Stimulated activated memory B cell treated with anti-CD40 and anti-IgM and Interleukin-4, amounts not matched to agents 10 μg/mL and 1 μg/mL and 100 μg/mL, for 72 hours (primary cell): ENCODE measurements around the gene PTP4A1.
"Not testable (repeated sequence)": the region's sequence is repeated elsewhere in the genome, so short reads cannot be mapped to it uniquely, and the experiment has no call there.

Experiments
- ATAC-seq: fragments of 150-1000 bp; cut with Tn5 transposase; 2 replicates; pipeline ENCODE4 v1.10.0; 2021
- H3K27ac Mint-ChIP-seq: one replicate; pipeline ENCODE4 v1.8.0; 2022; ENCODE audit warnings: mild to moderate bottlenecking, mixed read lengths
- H3K27me3 Mint-ChIP-seq: one replicate; pipeline ENCODE4 v1.8.0; 2022; ENCODE audit warnings: mixed read lengths
- H3K36me3 Mint-ChIP-seq: one replicate; pipeline ENCODE4 v1.8.0; 2022; ENCODE audit warnings: mixed read lengths
- H3K4me1 Mint-ChIP-seq: one replicate; pipeline ENCODE4 v1.8.0; 2022; ENCODE audit warnings: mixed read lengths
- H3K4me3 Mint-ChIP-seq: one replicate; pipeline ENCODE4 v1.8.0; 2022; ENCODE audit warnings: mild to moderate bottlenecking, moderate library complexity, mixed read lengths
- H3K9me3 Mint-ChIP-seq: one replicate; pipeline ENCODE4 v1.8.0; 2022; ENCODE audit warnings: mixed read lengths

The PTP4A1 gene

DNA sequence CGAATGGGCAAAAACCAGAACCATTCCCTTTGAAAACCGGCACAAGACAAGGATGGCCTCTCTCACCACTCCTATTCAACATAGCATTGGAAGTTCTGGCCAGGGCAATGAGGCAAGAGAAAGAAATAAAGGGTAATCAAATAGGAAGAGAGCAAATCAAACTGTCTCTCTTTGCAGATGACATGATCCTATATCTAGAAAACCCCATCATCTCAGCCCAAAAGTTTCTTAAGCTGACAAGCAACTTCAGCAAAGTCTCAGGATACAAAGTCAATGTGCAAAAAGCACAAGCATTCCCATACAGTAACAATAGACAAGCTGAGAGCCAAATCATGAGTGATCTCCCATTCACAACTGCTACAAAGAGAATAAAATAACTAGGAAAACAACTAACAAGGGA lies 13.4 kb downstream of the PTP4A1 start:
- not testable (repeated sequence) for H3K9me3 Mint-ChIP-seq, H3K27ac Mint-ChIP-seq, H3K4me1 Mint-ChIP-seq, H3K27me3 Mint-ChIP-seq, H3K4me3 Mint-ChIP-seq, ATAC-seq
- peaks cover 16% of the 10 kb centered on the region for H3K36me3 Mint-ChIP-seq

GRCh38 chr6:63589952-63590411 lies 17.7 kb downstream of the PTP4A1 start:
- Mint-ChIP-seq H3K36me3 (no peaks in the 10 kb centered on the region), H3K4me1 (no peaks in the 10 kb centered on the region), H3K9me3 (no peaks in the 10 kb centered on the region), H3K27ac (no peak overlapping the region), H3K27me3 (no peaks in the 10 kb centered on the region), H3K4me3 (no peak overlapping the region)
- ATAC-seq: no peak

- no peak overlapping the region for H3K27ac Mint-ChIP-seq
- no peaks in the 10 kb centered on the region for H3K36me3 Mint-ChIP-seq
Measured at GRCh38 chr6:63592886-63593285, 20.6 kb downstream of the PTP4A1 start.

GRCh38 chr6:63597141-63598048 lies 25.1 kb downstream of the PTP4A1 start:
- no peaks in the 10 kb centered on the region for H3K9me3 Mint-ChIP-seq
- H3K27ac Mint-ChIP-seq: no peak overlapping the region
- peaks cover 17% of the 10 kb centered on the region for H3K4me1 Mint-ChIP-seq
- no peaks in the 10 kb centered on the region for H3K27me3 Mint-ChIP-seq
- H3K4me3 Mint-ChIP-seq: peak overlapping the region; percentile 88
- no peak for ATAC-seq
- no peaks in the 10 kb centered on the region for H3K36me3 Mint-ChIP-seq

More at GRCh38 chr6:63592886-63593285, 20.6 kb downstream of the PTP4A1 start:
- ATAC-seq: no peak
- Mint-ChIP-seq H3K4me1 (peaks cover 3% of the 10 kb centered on the region), H3K4me3 (no peak overlapping the region), H3K27me3 (no peaks in the 10 kb centered on the region), H3K9me3 (no peaks in the 10 kb centered on the region)

GRCh38 chr6:63598049-63599036 lies 26.1 kb downstream of the PTP4A1 start:
- Mint-ChIP-seq H3K27ac (peak overlapping the region; percentile 63), H3K4me3 (peak overlapping the region; percentile 88), H3K9me3 (no peaks in the 10 kb centered on the region), H3K4me1 (peaks cover 17% of the 10 kb centered on the region), H3K27me3 (no peaks in the 10 kb centered on the region), H3K36me3 (no peaks in the 10 kb centered on the region)
- ATAC-seq: peak; percentile 98

- H3K27me3 Mint-ChIP-seq: no peaks in the 10 kb centered on the region
- no peaks in the 10 kb centered on the region for H3K9me3 Mint-ChIP-seq
- peak overlapping the region; percentile 63 for H3K27ac Mint-ChIP-seq
- H3K4me1 Mint-ChIP-seq: peaks cover 17% of the 10 kb centered on the region
- ATAC-seq: no peak
- H3K36me3 Mint-ChIP-seq: no peaks in the 10 kb centered on the region
- no peak overlapping the region for H3K4me3 Mint-ChIP-seq
Measured at GRCh38 chr6:63599243-63599642, 27.0 kb downstream of the PTP4A1 start.

- no peaks in the 10 kb centered on the region for H3K27me3 Mint-ChIP-seq
- no peak for ATAC-seq
- no peak overlapping the region for H3K27ac Mint-ChIP-seq
- H3K36me3 Mint-ChIP-seq: no peaks in the 10 kb centered on the region
- no peak overlapping the region for H3K4me3 Mint-ChIP-seq
- peaks cover 17% of the 10 kb centered on the region for H3K4me1 Mint-ChIP-seq
- no peaks in the 10 kb centered on the region for H3K9me3 Mint-ChIP-seq
Measured at GRCh38 chr6:63600136-63600535, 27.9 kb downstream of the PTP4A1 start.

GRCh38 chr6:63609231-63609630 lies 37.0 kb downstream of the PTP4A1 start:
- Mint-ChIP-seq H3K4me3 (no peak overlapping the region), H3K9me3 (no peaks in the 10 kb centered on the region), H3K4me1 (no peaks in the 10 kb centered on the region), H3K27ac (no peak overlapping the region), H3K27me3 (no peaks in the 10 kb centered on the region), H3K36me3 (no peaks in the 10 kb centered on the region)
- ATAC-seq: no peak

DNA sequence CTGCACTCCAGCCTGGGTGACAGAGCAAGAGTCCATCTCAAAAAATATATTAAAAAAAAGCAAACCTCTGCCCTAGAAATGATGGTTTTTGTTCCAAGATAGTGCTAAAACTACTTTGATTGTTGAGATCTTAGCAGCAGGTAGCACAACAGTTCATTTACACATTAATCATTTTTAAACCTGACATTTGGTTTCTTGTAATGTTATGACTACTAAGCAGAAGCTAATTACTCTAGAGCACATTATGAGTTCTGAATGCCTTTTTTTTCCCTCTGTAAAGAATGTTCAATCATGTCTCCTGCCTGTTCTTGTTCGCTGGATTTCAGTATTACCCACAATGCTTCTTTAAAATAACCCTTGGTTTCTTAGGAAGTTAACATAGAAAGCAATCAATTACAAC lies 38.7 kb downstream of the PTP4A1 start:
- Mint-ChIP-seq H3K36me3 (no peaks in the 10 kb centered on the region), H3K9me3 (no peaks in the 10 kb centered on the region), H3K27ac (no peak overlapping the region), H3K4me1 (no peaks in the 10 kb centered on the region), H3K27me3 (peaks cover under 1% of the 10 kb centered on the region), H3K4me3 (no peak overlapping the region)
- no peak for ATAC-seq

DNA sequence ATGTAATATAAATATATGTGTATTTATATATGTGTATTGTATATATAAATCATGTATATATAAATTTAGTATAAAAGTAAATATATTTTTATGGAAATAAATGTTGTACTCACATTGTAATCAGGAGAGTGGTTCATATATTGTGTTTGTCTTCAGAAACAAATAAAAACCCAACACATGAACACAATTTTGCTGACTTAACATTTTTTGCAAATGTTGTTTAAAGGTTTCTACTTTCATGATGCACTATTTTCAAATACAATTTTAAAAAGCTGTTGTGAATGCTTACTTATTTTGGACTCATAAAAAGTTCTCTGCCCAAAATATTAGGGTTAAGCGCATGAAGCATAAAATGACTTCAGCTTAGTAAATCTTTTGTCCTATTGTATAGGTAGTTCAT lies 39.3 kb downstream of the PTP4A1 start:
- H3K4me1 Mint-ChIP-seq: no peaks in the 10 kb centered on the region
- H3K27ac Mint-ChIP-seq: no peak overlapping the region
- H3K27me3 Mint-ChIP-seq: peaks cover 6% of the 10 kb centered on the region
- no peak overlapping the region for H3K4me3 Mint-ChIP-seq
- ATAC-seq: no peak
- no peaks in the 10 kb centered on the region for H3K9me3 Mint-ChIP-seq
- H3K36me3 Mint-ChIP-seq: no peaks in the 10 kb centered on the region

- H3K27me3 Mint-ChIP-seq: peaks cover 42% of the 10 kb centered on the region
- no peaks in the 10 kb centered on the region for H3K36me3 Mint-ChIP-seq
- H3K27ac Mint-ChIP-seq: no peak overlapping the region
- ATAC-seq: no peak
- H3K4me1 Mint-ChIP-seq: no peaks in the 10 kb centered on the region
- H3K9me3 Mint-ChIP-seq: no peaks in the 10 kb centered on the region
- no peak overlapping the region for H3K4me3 Mint-ChIP-seq
Measured at GRCh38 chr6:63615590-63615989, 43.3 kb downstream of the PTP4A1 start.
